ENCODE data around the gene PNRC1. TPM values are rescaled to one million over a fixed set of nuclear protein-coding genes. Genes with fewer than 3 reads are reported as not detected.
A peak's percentile ranks its signal among the peaks of the same experiment; 100 is the strongest.

Gene PNRC1
- total RNA-seq, 1 donor: 95.2 TPM

GRCh38 chr6:89071036-89071435, 9.5 kb upstream of the PNRC1 start:
- no peaks in the 10 kb centered on the region for H3K4me1 ChIP-seq (ENCODE audit: insufficient read depth, low read length)
- H3K79me2 ChIP-seq (ENCODE audit: insufficient read depth, low read length): no peaks in the 10 kb centered on the region
- DNase-seq (ENCODE audit: insufficient read length, low spot score, missing footprints): peak; percentile 50
- TF ChIP-seq CTCF (IDR thresholded peaks at IDR 0.05; ENCODE audit: extremely low read depth, low read depth, low read length): no peak
- H3K27ac ChIP-seq (ENCODE audit: low read depth, low read length): no peak overlapping the region
- H3K4me3 ChIP-seq (ENCODE audit: insufficient read depth, low read length): no peak overlapping the region
- H3K27me3 ChIP-seq (ENCODE audit: insufficient read depth, low read length): peaks cover 5% of the 10 kb centered on the region
- no peaks in the 10 kb centered on the region for H4K20me1 ChIP-seq (ENCODE audit: insufficient read depth, low read length)
- H3K9me3 ChIP-seq (ENCODE audit: low read depth, low read length): no peaks in the 10 kb centered on the region
- H3K36me3 ChIP-seq (ENCODE audit: insufficient read depth, low read length): no peaks in the 10 kb centered on the region
- no peak overlapping the region for H2AFZ ChIP-seq (ENCODE audit: low read length)
- H3K4me2 ChIP-seq (ENCODE audit: insufficient read depth, low read length): no peak overlapping the region

- Histone ChIP-seq H3K4me1 (ENCODE audit: insufficient read depth, low read length) (no peaks in the 10 kb centered on the region), H3K27me3 (ENCODE audit: insufficient read depth, low read length) (peaks cover 5% of the 10 kb centered on the region), H3K4me3 (ENCODE audit: insufficient read depth, low read length) (no peak overlapping the region), H3K36me3 (ENCODE audit: insufficient read depth, low read length) (no peaks in the 10 kb centered on the region), H4K20me1 (ENCODE audit: insufficient read depth, low read length) (no peaks in the 10 kb centered on the region), H3K27ac (ENCODE audit: low read depth, low read length) (no peak overlapping the region), H2AFZ (ENCODE audit: low read length) (no peak overlapping the region), H3K79me2 (ENCODE audit: insufficient read depth, low read length) (no peaks in the 10 kb centered on the region), H3K4me2 (ENCODE audit: insufficient read depth, low read length) (no peak overlapping the region), H3K9me3 (ENCODE audit: low read depth, low read length) (no peaks in the 10 kb centered on the region)
- TF ChIP-seq CTCF (IDR thresholded peaks at IDR 0.05; ENCODE audit: extremely low read depth, low read depth, low read length): no peak
- DNase-seq (ENCODE audit: insufficient read length, low spot score, missing footprints): no peak
These were observed 7.4 kb upstream of the PNRC1 start for GRCh38 chr6:89073014-89073620.

GRCh38 chr6:89073840-89074239, 6.7 kb upstream of the PNRC1 start:
- Histone ChIP-seq H3K79me2 (ENCODE audit: insufficient read depth, low read length) (no peaks in the 10 kb centered on the region), H3K4me2 (ENCODE audit: insufficient read depth, low read length) (no peak overlapping the region), H2AFZ (ENCODE audit: low read length) (no peak overlapping the region), H3K27me3 (ENCODE audit: insufficient read depth, low read length) (peaks cover 5% of the 10 kb centered on the region), H3K4me1 (ENCODE audit: insufficient read depth, low read length) (no peaks in the 10 kb centered on the region), H4K20me1 (ENCODE audit: insufficient read depth, low read length) (no peaks in the 10 kb centered on the region), H3K36me3 (ENCODE audit: insufficient read depth, low read length) (no peaks in the 10 kb centered on the region), H3K9me3 (ENCODE audit: low read depth, low read length) (no peaks in the 10 kb centered on the region), H3K4me3 (ENCODE audit: insufficient read depth, low read length) (no peak overlapping the region), H3K27ac (ENCODE audit: low read depth, low read length) (no peak overlapping the region)
- no peak for DNase-seq (ENCODE audit: insufficient read length, low spot score, missing footprints)
- TF ChIP-seq CTCF (IDR thresholded peaks at IDR 0.05; ENCODE audit: extremely low read depth, low read depth, low read length): no peak

- H3K27me3 ChIP-seq (ENCODE audit: insufficient read depth, low read length): no peaks in the 10 kb centered on the region
- H3K9me3 ChIP-seq (ENCODE audit: low read depth, low read length): no peaks in the 10 kb centered on the region
- peaks cover 20% of the 10 kb centered on the region for H4K20me1 ChIP-seq (ENCODE audit: insufficient read depth, low read length)
- peak overlapping the region; percentile 96 for H3K27ac ChIP-seq (ENCODE audit: low read depth, low read length)
- peaks cover 37% of the 10 kb centered on the region for H3K79me2 ChIP-seq (ENCODE audit: insufficient read depth, low read length)
- H3K4me2 ChIP-seq (ENCODE audit: insufficient read depth, low read length): peak overlapping the region; percentile 86
- peak overlapping the region; percentile 81 for H3K4me3 ChIP-seq (ENCODE audit: insufficient read depth, low read length)
- peak overlapping the region; percentile 79 for H2AFZ ChIP-seq (ENCODE audit: low read length)
- H3K36me3 ChIP-seq (ENCODE audit: insufficient read depth, low read length): peaks cover 11% of the 10 kb centered on the region
- peaks cover 12% of the 10 kb centered on the region for H3K4me1 ChIP-seq (ENCODE audit: insufficient read depth, low read length)
- peak; percentile 81 for DNase-seq (ENCODE audit: insufficient read length, low spot score, missing footprints)
- no peak for TF ChIP-seq CTCF (IDR thresholded peaks at IDR 0.05; ENCODE audit: extremely low read depth, low read depth, low read length)
These were observed 878 bp upstream of the PNRC1 start for GRCh38 chr6:89079511-89080234.

All from osteoblast (primary cell).